HG02938 (cell line): Measurements from ENCODE around the gene EIF3L.

Experiments used
- ATAC-seq: cut with Tn5 transposase; IDR thresholded peaks from one replicate; pipeline ENCODE4 v1.9.1; 2021; ENCODE audit warnings: mild to moderate bottlenecking, moderate library complexity; ENCODE audit not compliant: unreplicated experiment

Gene EIF3L

GRCh38 chr22:37904572-37905533 is 55.6 kb downstream of the EIF3L start:
- ATAC-seq: no peak

DNA sequence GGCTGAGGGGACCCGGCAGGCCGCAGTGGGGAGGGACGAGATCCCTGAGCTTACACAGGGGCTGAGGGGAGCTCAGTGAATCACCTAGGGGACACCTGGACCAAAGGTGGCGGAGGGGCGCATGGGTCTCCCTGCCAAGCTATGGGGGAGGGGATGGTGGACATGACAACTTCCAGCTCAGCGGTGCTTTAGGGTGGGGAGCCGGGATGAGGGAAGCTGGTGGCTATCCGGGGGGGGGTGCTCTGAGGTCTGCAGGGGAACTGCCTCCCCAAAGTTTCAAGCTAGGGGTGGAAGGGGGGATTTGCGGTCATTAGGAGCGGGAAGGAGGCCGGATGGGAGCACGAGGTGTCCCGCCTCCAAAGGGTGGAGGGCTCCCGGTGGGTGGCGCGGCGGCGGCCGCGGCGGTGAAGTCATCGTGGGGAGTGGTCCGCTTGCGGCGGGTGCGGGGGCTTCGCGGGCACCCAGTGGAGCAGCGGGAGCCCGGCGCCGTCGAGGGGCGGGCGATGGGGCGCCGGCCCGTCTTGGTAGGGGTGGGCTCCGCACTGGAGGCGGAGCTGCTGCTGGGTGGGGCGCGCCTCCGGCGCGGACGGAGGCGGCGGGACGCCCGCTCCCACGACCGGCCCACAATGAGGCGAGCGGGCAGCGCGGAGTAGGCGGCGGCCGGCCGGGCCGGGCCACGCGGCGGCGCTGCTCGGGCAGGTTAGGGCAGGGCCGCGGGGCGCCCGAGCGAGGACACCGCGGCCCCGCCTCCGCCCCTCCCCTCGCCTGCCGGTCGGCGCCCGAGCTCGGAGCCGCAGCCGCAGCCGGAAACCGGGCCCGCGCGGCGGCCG is 56.5 kb downstream of the EIF3L start, which contains the start of gene MICALL1:
TSS of gene MICALL1 (plus strand) at position 764 of the 830 bp plus-strand sequence. CDS start 126 bp downstream, outside the sequence.
- peak; percentile 55 for ATAC-seq

DNA sequence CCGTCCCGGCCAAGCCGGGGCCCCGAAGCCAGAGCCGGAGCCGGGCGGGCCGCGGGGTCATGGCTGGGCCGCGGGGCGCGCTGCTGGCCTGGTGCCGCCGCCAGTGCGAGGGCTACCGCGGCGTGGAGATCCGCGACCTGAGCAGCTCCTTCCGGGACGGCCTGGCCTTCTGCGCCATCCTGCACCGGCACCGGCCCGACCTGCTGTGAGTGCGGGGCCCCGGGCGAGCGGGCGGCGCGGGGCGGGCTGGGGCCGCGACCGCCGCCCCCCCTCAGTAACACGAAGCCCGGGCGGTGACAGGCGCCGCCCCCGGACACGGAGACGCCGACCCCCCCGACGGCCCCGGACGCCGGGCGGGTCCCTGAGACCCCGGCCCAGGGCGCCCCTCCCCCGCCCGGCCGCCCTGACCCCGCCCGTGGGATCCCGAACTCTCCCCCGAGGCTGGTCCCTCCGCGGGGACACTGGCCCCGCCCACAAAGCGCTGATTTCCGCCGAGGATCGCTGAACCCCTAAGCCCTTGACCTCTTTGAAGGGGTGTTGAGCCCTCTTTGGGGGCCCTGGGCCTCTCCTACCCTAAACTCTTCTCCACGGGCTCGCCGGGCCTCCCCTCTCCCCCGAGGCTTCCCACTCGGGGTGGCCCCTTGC is 57.3 kb downstream of the EIF3L start:
- peak; percentile 18 for ATAC-seq

- no peak for ATAC-seq
Measured at GRCh38 chr22:37907036-37907954, 58.1 kb downstream of the EIF3L start.

GRCh38 chr22:37909766-37910165 is 60.5 kb downstream of the EIF3L start:
- ATAC-seq: no peak

DNA sequence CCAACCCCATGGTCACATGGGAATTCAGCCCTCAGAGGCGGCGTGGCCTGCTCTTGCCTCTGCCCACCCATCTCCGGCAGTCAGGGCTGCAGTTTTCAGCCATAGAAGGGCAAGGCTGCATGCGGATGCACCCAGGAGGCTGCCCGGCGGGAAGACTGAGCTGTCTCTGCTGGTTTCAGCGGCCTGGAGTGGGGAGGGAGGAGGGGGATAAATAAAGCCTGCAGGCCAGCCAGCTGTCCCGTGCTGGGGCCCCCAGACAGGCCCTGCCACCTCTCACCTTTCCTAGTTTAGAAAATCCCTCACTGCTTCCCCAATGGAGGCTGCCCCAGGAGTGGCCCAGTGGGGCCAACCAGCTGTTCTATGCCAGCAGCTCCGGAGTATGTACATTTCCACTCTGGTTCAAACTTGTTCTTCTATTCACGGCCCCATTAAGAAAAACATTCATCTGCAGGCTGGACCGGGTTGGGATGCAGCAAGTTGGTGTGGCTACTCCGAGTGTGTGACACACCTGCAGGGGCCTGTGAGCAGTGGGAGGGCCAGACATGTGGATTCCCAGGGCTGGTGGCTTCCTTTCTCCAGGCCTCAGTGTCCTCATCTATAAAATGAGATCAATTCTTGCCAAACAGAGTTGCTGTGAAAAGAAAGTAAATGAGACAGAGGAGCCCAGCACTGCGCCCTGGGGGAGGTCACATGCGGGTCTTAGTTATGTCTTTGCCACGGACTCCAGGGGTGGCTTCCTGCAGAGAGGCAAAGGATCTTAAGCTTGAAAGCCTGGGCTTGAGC is 61.9 kb downstream of the EIF3L start:
- ATAC-seq: no peak

DNA sequence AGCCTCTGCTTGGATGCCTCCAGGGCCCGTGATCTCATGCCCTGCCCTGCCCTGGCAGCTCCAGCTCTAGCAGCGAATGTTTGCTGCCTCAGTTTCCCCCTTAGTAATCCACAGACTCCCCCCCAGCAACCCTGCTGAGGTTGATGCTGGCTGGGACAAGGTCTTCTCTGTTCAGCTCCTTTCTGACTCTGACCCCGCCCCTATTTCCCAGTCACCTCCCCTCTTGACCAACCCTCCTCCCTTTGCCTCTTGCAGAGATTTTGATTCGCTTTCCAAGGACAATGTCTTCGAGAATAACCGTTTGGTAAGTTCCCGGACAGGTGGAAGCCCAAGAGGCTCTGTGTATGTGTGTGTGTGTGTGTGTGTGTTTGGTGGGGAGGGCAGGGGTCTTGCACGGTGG is 62.5 kb downstream of the EIF3L start:
- ATAC-seq: no peak

GRCh38 chr22:37912171-37912570 is 63.0 kb downstream of the EIF3L start:
- no peak for ATAC-seq

DNA sequence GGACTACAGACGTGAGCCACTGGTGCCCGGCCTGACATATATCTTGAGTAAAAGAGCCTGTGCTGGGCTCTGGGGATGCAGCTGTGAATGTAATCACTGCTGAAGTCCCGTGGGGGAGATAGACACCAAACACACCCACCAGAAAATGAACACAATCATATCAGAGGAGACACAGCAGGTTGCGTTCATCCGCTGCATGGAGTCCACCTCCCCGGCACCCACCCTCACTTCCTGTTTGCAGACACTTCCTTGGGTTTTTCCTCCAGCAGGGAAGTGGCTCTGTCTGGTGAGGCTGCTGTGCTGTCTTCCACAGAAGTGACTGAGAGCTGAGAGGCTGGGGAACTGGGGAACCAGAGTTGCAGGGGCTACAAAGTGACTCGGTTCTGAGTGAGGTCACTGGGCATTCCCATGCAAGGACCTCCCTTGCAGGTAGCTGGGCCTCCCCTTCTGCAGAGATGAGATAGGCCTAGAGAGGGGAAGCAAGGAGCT is 64.1 kb downstream of the EIF3L start:
- ATAC-seq: no peak

- ATAC-seq: no peak
Measured at GRCh38 chr22:37916311-37916710, 67.1 kb downstream of the EIF3L start.

GRCh38 chr22:37917874-37918548 is 68.8 kb downstream of the EIF3L start:
- ATAC-seq: no peak

DNA sequence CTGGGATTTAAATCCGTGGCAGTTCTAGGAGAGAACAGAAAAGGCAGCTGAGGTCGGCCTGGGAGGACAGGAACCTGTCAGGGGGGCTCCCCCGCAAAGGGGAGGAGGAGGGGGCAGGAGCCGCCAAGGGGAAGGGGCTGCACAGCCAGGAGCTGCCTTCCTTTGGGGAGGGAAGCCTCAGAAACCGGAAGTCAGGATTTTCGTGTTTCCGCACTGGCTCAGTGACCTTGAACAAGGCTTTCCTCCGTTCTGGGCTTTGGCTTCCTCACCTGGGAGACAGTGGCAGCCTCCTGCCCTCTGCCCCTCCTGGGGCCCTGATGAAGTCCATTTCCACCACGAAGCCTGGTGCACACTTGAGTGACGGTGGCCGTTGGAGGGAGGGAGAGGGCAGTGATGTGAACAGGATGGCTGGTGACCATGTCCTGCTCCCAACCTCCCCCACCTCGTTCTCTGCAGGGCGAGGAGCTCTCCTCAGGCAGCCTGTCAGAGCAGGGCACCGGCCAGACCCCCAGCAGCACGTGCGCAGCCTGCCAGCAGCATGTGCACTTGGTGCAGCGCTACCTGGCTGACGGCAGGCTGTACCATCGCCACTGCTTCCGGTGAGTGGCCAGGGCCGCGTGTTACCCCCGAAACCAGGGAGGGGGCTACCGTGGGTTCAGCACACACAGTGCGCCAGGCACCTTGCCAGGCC is 69.5 kb downstream of the EIF3L start:
- ATAC-seq: no peak

DNA sequence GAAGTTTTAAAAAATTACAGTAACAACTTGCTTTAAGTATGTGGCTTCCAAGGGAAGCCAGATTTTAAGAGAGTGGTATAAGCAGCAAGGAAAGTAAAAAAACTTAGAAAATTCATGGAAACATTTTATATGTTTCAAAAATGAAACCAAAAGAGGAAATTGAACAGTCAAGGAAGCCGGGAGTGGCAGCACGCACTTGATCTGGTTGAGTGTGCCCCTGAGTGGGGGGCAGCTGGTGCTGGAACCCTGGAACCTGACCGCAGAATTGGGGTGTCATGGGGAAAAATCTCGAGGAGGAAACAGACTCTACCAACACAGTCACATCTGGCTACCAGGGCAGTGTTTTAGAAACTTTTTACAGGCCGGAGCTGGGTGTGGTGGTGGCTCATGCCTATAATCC is 70.9 kb downstream of the EIF3L start:
- no peak for ATAC-seq

GRCh38 chr22:37922191-37922590 is 73.0 kb downstream of the EIF3L start:
- ATAC-seq: no peak

DNA sequence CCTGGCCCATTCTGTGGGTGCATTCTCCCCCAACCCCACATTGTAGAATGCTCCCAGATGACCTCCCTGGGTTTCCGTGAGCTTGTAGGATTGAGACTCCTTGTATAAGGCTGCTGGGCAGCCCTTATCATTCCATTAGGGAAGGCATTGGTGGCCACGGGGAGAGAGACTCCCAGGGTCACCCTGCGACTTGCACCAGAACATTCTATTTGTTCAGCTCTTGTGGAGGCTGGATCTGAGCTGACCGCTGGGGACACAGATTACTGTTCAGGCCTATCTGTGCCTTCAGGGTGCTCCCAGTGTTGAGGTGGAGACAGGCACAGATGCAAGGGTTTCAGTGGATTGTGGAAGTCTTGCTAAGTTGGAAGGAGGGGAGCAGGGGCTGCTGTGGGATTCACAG is 74.7 kb downstream of the EIF3L start:
- ATAC-seq: no peak

DNA sequence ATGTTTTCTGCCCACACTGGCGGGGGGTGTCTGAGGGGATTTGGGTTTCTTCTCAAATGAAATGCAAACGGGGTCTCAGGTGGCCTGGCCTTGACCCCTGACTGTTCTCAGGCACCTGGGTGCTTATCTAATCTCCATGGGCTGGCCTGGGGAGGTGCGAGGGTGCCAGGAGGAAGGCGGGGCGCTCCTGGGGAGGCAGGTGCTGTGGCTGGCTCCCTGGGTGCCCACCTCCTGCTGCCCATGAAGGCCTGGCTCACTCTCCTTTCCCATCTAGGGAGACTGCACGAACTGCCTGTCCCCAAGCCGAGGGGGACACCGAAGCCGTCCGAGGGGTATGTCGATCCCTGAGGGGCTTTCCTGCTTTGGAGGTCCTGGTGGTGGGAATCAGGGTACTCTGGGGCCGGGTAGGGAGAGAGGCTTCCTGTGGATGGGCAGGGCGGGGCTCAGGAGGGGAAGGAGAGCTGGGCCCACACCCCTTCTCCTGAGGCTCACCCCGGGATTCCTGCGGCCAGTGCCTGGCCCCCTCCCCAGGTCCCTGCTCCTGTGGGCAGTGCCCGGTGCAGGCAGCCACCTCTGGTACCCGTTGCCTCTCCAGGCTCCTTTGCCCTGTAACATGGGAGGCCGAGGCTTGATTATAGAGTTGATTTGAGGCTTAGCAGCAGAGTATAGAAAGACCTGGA is 75.3 kb downstream of the EIF3L start:
- ATAC-seq: no peak

- no peak for ATAC-seq
Measured at GRCh38 chr22:37925330-37925729, 76.1 kb downstream of the EIF3L start.
